GM12891 (cell line): ENCODE measurements around the gene NDST1.

Experiments
- DNase-seq: peaks from one replicate; pipeline ENCODE4 v3.0.0; 2011; ENCODE audit warnings: low spot score; ENCODE audit not compliant: insufficient read length
- FAIRE-seq: peaks from 2 replicates; lab custom pipeline; 2011; peaks lifted over from hg19 to GRCh38; lab: Jason Lieb, UNC
- PAX5 ChIP-seq: IDR thresholded peaks from 2 replicates; pipeline ENCODE4 v1.6.1; 2011; ENCODE audit warnings: low read length, moderate library complexity, mild to moderate bottlenecking; ENCODE audit not compliant: insufficient read depth, severe bottlenecking
- POLR2A ChIP-seq: IDR thresholded peaks from 2 replicates; pipeline ENCODE4 v1.6.1; 2011; ENCODE audit warnings: low read depth, low read length, control low read depth
- POLR2AphosphoS5 ChIP-seq: IDR thresholded peaks from 2 replicates; pipeline ENCODE4 v1.6.1; 2011; ENCODE audit warnings: low read depth, low read length, control low read depth
- POU2F2 ChIP-seq: IDR thresholded peaks from 2 replicates; pipeline ENCODE4 v1.6.1; 2011; ENCODE audit warnings: low read depth, mild to moderate bottlenecking, control low read depth, low read length, moderate library complexity
- SPI1 ChIP-seq: IDR thresholded peaks from 2 replicates; pipeline ENCODE4 v1.6.1; 2011; ENCODE audit warnings: low read depth, low read length, control low read depth
- TAF1 ChIP-seq: IDR thresholded peaks from 2 replicates; pipeline ENCODE4 v1.6.1; 2011; ENCODE audit warnings: low read depth, low read length, control low read depth

Gene NDST1

DNA sequence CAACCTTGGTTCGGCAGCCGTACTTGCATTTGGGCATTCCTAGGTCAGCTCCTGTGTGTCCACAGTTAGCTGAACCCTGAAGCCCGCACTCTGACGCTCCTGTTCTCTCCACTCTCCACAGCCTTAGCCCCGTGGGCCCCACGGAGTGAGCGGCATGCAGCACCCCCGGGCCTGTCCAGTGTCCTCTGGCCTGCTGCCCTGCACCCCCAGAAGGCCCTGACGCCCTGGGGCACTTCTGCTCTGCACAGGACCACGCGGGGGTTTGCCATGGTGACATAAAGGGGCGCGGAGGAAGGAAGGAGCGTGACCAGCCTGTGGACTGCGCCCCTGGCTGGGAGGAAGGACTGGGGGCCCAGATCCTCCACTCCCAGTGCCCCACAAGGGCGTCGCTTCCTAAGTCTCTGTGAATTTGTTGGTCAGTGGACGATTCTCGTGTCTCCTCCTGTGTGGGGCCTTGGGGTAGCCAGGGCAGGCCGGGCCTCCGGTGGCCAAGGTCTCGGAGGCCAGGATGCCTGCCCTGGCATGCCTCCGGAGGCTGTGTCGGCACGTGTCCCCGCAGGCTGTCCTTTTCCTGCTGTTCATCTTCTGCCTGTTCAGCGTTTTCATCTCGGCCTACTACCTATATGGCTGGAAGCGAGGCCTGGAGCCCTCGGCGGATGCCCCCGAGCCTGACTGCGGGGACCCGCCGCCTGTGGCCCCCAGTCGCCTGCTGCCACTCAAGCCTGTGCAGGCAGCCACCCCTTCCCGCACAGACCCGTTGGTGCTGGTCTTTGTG, 13.0 kb downstream of the NDST1 start:
- FAIRE-seq, result no peak
- DNase-seq, result no peak
- TF ChIP-seq PAX5 (no peak), POU2F2 (no peak), POLR2A (no peak), POLR2AphosphoS5 (no peak), TAF1 (no peak), SPI1 (no peak)

GRCh38 chr5:150521522-150521817, 13.5 kb downstream of the NDST1 start:
- no peak for DNase-seq
- FAIRE-seq, result no peak
- no peak for TF ChIP-seq SPI1
- no peak for TF ChIP-seq PAX5
- TF ChIP-seq POLR2A, result no peak
- TF ChIP-seq TAF1, result no peak

GRCh38 chr5:150521939-150522503, 14.1 kb downstream of the NDST1 start:
- no peak for FAIRE-seq

DNA sequence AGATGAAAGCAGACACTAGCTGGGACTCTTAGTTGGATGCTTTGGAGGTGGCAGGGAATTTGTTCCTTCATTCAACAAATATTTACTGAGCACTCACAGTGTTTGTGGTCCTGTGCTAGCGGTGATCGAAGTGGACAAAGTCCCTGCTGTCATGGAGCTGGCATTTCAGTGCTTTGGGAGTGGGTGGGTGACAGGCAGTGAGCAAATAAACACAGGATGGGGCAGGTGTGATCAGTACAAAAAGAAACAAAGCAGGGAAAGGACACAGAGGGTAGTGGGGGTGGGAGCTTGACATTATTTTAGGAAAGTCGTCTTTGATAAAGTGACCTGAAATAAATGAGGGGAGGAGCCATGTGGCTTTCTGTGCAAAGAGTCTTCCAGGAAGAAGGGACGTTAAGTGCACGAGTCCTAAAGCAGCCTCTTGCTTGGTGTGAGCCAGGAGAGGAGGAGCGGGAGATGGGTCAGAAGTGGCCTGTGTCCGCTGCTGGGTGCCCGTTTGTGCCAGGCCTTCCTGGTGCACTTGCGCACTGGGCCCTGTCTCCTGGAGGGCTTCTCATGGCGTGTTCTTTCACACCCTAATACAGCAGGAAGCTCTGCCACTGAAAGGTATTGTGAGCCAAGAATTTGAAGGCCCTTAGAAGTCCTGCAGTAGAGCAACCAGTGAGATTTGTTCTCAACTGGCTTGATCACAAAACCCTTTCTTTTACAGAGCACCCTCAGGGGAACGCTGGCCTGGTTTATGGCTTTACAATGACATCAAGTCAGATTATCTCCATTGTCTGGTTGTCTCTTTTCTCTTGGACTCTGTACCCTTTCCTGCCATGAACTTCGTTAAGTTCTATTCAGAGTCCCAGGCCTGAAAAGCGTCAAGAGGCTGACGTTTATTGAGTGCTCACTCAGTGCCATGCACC, 14.8 kb downstream of the NDST1 start:
- no peak for FAIRE-seq

More at GRCh38 chr5:150521939-150522503, 14.1 kb downstream of the NDST1 start:
- TF ChIP-seq POLR2A, result no peak
- TF ChIP-seq POLR2AphosphoS5, result no peak
- TF ChIP-seq PAX5, result no peak
- TF ChIP-seq SPI1, result no peak
- TF ChIP-seq TAF1, result no peak
- TF ChIP-seq POU2F2, result no peak
- DNase-seq, result no peak

GRCh38 chr5:150523472-150524350, 15.8 kb downstream of the NDST1 start:
- FAIRE-seq (peak; percentile 86), DNase-seq (peak; percentile 58)
- TF ChIP-seq PAX5 (no peak), POLR2AphosphoS5 (no peak), POU2F2 (no peak), SPI1 (no peak), TAF1 (no peak), POLR2A (no peak)

More for the DNA sequence above, 14.8 kb downstream of the NDST1 start:
- DNase-seq, result no peak
- TF ChIP-seq POLR2A, result no peak
- TF ChIP-seq PAX5, result no peak
- no peak for TF ChIP-seq SPI1
- TF ChIP-seq TAF1, result no peak
- no peak for TF ChIP-seq POLR2AphosphoS5
- no peak for TF ChIP-seq POU2F2

DNA sequence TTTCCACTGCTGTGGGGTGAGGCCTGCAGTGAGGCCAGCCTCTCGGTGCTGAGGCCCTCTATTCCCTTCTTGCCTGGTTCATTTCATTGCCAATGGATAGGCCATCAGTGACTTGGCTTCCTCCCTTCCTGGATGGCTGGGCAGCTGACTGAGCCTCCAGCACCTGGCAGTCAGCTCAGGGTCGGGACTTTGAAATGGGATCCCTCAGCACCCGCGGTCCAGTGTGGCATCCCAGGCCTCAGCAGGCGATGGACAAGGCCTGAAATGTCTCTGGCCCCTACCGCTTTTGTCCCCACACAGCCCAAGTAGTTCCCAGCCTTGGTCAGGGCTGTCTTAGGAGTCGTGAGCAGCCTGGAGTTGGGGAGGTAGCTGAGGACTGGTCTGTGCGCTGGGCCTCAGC, 17.2 kb downstream of the NDST1 start:
- DNase-seq, result no peak
- TF ChIP-seq POU2F2 (no peak), TAF1 (no peak), POLR2AphosphoS5 (no peak), POLR2A (no peak)
- no peak for FAIRE-seq

DNA sequence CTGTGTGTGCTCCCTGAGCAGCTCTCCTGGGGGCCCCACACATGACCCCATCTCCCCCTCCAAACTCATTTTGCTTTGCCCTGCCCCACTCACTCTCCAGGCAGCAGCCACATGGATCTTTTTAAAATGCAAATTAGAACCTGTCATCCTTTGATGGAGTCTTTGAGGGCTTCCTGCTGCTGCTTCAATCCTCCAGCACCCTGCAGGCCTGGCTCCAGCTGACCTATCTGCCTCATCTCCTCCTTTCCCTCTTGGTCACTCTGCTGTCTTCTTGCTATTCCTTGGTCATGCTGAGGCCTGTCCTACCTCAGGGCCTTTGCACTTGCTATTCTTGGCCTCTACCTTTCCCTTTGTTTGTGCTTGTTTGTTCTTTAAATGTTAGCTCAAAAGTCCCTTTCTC, 17.9 kb downstream of the NDST1 start:
- DNase-seq (no peak), FAIRE-seq (no peak)
- TF ChIP-seq POU2F2, result no peak

DNA sequence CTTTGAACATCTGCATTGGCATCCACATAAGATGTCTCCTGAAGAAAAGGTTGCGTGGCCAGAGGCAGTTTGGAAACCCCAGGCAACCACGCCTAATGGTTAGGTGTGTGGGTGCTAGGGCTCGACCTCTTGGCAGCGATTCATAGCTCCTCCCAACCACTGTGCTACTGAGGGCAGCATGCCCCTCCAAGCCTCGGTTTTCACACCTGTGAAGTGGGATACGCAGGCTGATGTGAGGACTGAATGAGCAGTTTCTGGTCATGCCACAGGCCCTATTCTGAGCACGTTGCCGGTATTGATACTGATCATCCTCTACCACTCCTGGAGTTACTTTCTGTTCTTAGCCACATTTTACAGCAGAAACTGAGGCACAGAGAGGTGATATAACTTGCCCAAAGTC, 19.1 kb downstream of the NDST1 start:
- FAIRE-seq (no peak), DNase-seq (no peak)
- TF ChIP-seq TAF1 (no peak), POU2F2 (no peak), PAX5 (no peak), SPI1 (no peak), POLR2AphosphoS5 (no peak), POLR2A (no peak)

GRCh38 chr5:150527808-150528207, 19.9 kb downstream of the NDST1 start:
- DNase-seq (no peak), FAIRE-seq (no peak)
- no peak for TF ChIP-seq SPI1
- no peak for TF ChIP-seq PAX5
